GM10266 (cell line): ENCODE results near the gene ERC2.

Source experiments
- DNase-seq: peaks from one replicate; pipeline ENCODE4 v3.0.0; 2012; ENCODE audit errors: extremely low spot score
- TF ChIP-seq, protein P1 (sequence below): IDR thresholded peaks from 2 replicates; pipeline ENCODE4 v1.5.1; 2012; ENCODE audit warnings: mild to moderate bottlenecking, low read depth; ENCODE audit not compliant: control insufficient read depth, insufficient read depth; ENCODE audit errors: missing control alignments

ERC2 gene

DNA sequence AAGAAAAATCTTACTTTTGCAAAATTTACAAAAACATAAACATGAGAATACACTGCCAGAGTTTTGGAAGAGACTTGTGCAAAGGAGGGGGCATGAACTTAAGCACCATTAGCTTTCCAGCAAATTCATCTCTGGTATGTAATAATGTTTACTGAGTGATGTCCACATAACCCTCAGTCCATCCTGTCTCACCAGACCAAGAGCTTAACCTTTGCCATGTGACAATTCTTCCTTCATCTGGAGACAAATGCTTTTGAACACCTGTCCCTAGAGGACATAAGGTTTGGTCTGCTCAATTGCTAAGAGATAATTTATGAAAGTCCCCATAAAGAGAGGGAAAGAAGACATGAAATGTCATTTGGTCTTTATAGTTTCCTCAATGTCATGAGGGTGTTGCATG is 412.3 kb downstream of the ERC2 start:
- no peak for DNase-seq
- TF ChIP-seq, protein P1, sequence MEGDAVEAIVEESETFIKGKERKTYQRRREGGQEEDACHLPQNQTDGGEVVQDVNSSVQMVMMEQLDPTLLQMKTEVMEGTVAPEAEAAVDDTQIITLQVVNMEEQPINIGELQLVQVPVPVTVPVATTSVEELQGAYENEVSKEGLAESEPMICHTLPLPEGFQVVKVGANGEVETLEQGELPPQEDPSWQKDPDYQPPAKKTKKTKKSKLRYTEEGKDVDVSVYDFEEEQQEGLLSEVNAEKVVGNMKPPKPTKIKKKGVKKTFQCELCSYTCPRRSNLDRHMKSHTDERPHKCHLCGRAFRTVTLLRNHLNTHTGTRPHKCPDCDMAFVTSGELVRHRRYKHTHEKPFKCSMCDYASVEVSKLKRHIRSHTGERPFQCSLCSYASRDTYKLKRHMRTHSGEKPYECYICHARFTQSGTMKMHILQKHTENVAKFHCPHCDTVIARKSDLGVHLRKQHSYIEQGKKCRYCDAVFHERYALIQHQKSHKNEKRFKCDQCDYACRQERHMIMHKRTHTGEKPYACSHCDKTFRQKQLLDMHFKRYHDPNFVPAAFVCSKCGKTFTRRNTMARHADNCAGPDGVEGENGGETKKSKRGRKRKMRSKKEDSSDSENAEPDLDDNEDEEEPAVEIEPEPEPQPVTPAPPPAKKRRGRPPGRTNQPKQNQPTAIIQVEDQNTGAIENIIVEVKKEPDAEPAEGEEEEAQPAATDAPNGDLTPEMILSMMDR, result no peak

DNA sequence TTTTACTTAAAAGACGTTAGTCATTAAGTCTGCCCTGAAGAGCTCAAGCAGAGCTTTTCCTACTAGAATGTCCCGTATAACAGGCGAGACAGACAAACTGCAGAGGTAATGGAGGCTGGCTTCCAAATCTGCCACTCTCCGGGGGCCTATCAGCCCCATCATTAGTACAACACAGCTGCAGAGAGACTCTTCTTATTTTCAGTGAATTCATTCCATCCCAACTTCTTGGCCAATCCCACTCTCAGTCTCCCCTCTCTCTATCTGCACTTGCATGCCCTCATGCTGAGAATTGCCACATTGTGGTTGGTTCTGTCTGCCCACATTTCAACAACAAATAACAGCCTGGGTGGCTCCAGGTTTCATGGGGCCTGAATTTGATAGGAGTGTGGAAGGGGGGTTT is 412.7 kb downstream of the ERC2 start:
- TF ChIP-seq, protein P1, result no peak
- no peak for DNase-seq

DNA sequence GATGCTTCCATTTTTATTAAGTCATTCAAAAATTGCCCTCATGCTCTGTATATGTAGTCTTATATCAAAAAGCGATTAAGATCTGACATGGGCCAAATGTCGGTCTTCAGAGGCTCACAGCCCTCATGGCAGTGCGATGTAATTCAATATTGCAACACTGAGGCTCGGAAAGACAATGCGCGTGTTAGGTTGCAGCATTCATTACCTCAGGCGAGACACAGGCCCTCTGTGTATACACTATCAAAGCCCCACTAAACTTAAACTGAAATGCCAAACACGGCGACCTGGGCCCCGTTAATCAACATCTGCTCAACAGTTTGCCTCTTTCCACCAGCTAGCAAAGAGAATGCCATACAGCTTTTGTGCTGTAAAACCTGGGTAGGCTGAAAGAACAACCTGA is 413.4 kb downstream of the ERC2 start:
- DNase-seq, result no peak
- TF ChIP-seq, protein P1, result no peak

DNA sequence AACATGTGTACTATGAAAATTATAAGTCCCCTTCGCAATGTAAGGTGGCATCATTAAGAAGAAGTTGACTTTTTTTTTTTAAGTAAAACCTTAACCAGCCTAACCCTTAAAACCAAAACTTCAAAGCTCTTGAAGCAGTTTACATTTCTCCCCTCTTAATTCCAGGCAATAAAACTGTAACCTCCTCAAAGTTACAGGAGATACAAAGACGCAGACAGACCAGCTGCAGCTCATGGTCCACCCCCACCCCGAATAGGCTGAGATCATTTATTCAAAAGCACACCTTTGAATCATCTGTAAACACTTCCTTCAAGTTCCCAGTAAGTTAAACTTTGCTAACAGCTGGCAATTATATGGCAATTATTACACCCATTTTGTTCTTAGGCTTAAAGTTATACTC is 414.5 kb downstream of the ERC2 start:
- TF ChIP-seq, protein P1, result no peak
- no peak for DNase-seq

DNA sequence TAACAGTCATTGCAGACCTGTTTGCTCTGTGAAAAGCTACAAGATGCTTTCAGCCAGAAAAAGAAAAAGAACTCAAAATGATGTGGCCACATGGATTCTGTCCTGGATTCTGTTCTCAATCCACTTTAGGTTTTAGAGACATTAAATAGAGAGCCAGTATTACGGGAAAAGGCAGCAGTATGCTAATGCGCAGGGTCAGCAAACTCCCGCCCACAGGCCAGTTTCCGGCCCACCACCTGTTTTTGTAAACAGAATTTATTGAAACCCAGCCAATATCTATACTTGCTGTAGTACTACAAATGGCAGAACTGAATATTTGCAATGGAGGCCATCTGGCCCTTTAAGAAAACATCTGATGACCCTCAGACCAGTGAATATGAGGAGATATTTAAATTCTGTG is 416.1 kb downstream of the ERC2 start:
- TF ChIP-seq, protein P1, result no peak
- DNase-seq, result no peak

DNA sequence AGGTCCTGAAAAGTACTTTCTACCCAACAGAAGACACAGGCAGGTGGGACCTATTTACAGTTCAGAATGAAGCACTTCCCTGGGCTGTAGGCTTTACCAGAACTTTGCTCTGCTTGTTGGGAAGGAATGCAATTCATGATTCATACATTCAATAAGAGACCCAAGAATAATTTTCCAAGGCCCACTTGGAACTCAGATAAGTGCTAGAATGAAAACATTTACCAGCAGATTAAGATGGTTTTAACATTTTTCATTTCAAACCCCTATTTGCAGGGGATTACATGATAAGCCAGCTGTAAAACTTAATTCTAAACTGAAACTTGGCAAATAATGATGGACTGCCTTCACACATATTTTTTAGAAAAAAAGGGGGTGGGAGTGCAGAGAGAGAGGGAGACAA is 417.2 kb downstream of the ERC2 start:
- DNase-seq, result no peak
- TF ChIP-seq, protein P1, result no peak

DNA sequence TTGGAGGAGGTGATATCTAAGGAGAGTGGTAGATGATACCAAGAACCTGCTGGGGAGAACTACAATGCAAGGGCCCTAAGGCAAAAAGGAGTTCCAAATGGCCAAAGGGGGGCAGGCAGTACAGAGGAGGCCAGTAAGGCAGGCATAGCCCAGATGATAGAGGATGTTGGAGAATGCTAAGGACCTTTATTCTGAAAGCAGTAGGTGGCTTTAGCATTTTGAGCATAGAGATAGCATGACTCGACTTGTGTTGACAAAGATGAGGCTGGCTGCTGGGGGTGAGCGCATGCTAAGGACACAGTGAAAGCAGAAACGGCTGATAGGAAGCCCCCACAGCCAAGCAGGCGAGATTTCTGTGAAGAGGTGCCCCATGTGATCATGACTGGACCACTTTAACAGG is 419.3 kb downstream of the ERC2 start:
- DNase-seq, result no peak
- TF ChIP-seq, protein P1, result no peak

DNA sequence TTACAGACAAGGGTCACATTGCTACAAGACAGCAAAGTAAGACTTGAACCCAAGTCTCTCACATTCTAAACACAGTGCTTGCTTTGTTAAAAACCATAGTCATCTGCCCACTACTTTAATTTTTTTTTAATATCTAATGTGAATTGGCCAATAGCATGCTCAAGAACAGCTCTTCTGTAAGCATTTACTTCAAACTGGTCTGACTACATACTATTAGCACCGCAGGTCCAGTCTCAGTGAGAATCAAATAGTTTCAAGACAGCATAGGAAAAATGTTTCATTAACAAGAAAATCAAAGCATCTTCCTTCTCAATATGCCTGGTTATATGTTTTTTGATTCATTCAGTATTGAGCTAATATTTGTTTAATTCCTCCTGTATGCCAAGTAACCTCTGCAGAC is 419.9 kb downstream of the ERC2 start:
- TF ChIP-seq, protein P1, result no peak
- DNase-seq, result no peak
